MV-4-11 (cell line): ENCODE measurements around the gene MYO5C.
A peak's percentile ranks its signal among the peaks of the same experiment; 100 is the strongest.

Experiments used
- DNase-seq: peaks from one replicate; lab custom pipeline; 2025; lab: John Stamatoyannopoulos, UW

The MYO5C gene

GRCh38 chr15:52295421-52296001 is at the start of gene MYO5C:
Gene MYO5C, minus strand, starts transcription at chr15:52295804. Its CDS starts 168 bp downstream, at chr15:52295636.
- DNase-seq: no peak

- DNase-seq: no peak
These were observed 49.0 kb upstream of the MYO5C start for GRCh38 chr15:52344592-52344991.

- DNase-seq: no peak
These were observed 48.2 kb upstream of the MYO5C start for GRCh38 chr15:52343831-52344230.

GRCh38 chr15:52340093-52340492 is 44.5 kb upstream of the MYO5C start:
- DNase-seq: no peak

- DNase-seq: no peak
These were observed 43.3 kb upstream of the MYO5C start for GRCh38 chr15:52338891-52339290.

- DNase-seq: no peak
These were observed 42.5 kb upstream of the MYO5C start for GRCh38 chr15:52338058-52338457.

- DNase-seq: no peak
These were observed 41.7 kb upstream of the MYO5C start for GRCh38 chr15:52337198-52337853.

GRCh38 chr15:52336529-52336928 is 40.9 kb upstream of the MYO5C start:
- no peak for DNase-seq

- no peak for DNase-seq
These were observed 39.0 kb upstream of the MYO5C start for GRCh38 chr15:52334491-52335160.

GRCh38 chr15:52331490-52332240 is 36.1 kb upstream of the MYO5C start:
- peak; percentile 57 for DNase-seq

GRCh38 chr15:52329987-52330386 is 34.4 kb upstream of the MYO5C start:
- no peak for DNase-seq

GRCh38 chr15:52329150-52329549 is 33.5 kb upstream of the MYO5C start:
- no peak for DNase-seq

- DNase-seq: no peak
These were observed 33.1 kb upstream of the MYO5C start for GRCh38 chr15:52328680-52329079.

- DNase-seq: no peak
These were observed 31.2 kb upstream of the MYO5C start for GRCh38 chr15:52326756-52327155.

GRCh38 chr15:52324109-52324508 is 28.5 kb upstream of the MYO5C start:
- DNase-seq: no peak

- DNase-seq: no peak
These were observed 23.3 kb upstream of the MYO5C start for GRCh38 chr15:52318729-52319500.

GRCh38 chr15:52317688-52318087 is 22.1 kb upstream of the MYO5C start:
- no peak for DNase-seq

GRCh38 chr15:52317022-52317421 is 21.4 kb upstream of the MYO5C start:
- DNase-seq: no peak

GRCh38 chr15:52309154-52309548 is 13.5 kb upstream of the MYO5C start:
- no peak for DNase-seq

- DNase-seq: peak; percentile 57
These were observed 13.0 kb upstream of the MYO5C start for GRCh38 chr15:52308446-52309153.

GRCh38 chr15:52307847-52308246 is 12.2 kb upstream of the MYO5C start:
- DNase-seq: no peak
